SK-N-SH (cell line): ENCODE measurements around the gene RAB18. TPM values are rescaled to one million over a fixed set of nuclear protein-coding genes. Genes with fewer than 3 reads are reported as not detected.
"Not testable (repeated sequence)": the region's sequence is repeated elsewhere in the genome, so short reads cannot be mapped to it uniquely, and the experiment has no call there.

Source experiments
- CTCF ChIA-PET: fragments of 300-600, 350-600 bp; formaldehyde crosslinking; extraction: SDS; loops from one replicate; lab custom pipeline; 2021; lab: Yijun Ruan, JAX
- POLR2A ChIA-PET: fragments of 350-600 bp; sonication (Branson Sonifier 250); formaldehyde crosslinking; extraction: SDS; loops from one replicate; lab custom pipeline; 2020; ENCODE audit warnings: antibody characterized with exemption, inconsistent platforms; lab: Yijun Ruan, JAX
- DNase-seq: peaks from one replicate; pipeline ENCODE4 v3.0.0; 2012
- H2AFZ ChIP-seq: fragments of 200-600 bp; sonication (generic); 2 replicates; pipeline ENCODE4 v1.8.1; 2016; ENCODE audit warnings: antibody characterized with exemption, mild to moderate bottlenecking, low read depth
- H3F3A ChIP-seq: fragments of 200-600 bp; sonication (generic); replicated peaks from 2 replicates; pipeline ENCODE3; 2016; ENCODE audit warnings: antibody characterized with exemption, mild to moderate bottlenecking; ENCODE audit not compliant: insufficient read depth
- H3K27ac ChIP-seq, 2 experiments: fragments of 200-500 bp in 1 of 2; fragments of 200-600 bp in 1 of 2; sonication (Bioruptor generic) in 1 of 2; sonication (generic), shearing (Covaris generic) in 1 of 2; 2 replicates each; pipeline versions ENCODE4 v1.5.1 to v1.6.1; 2014 to 2016; ENCODE audit warnings: low read depth in 2 of 2, inconsistent platforms in 1 of 2, low read length in 1 of 2, mild to moderate bottlenecking in 1 of 2, mixed read lengths in 1 of 2
- H3K27me3 ChIP-seq: fragments of 200-600 bp; sonication (generic), shearing (Covaris generic); 2 replicates; pipeline ENCODE4 v1.6.1; 2016; ENCODE audit warnings: mixed run types; ENCODE audit not compliant: insufficient read depth
- H3K36me3 ChIP-seq, 2 experiments: fragments of 200-500 bp in 1 of 2; fragments of 200-600 bp in 1 of 2; sonication (Bioruptor generic) in 1 of 2; sonication (generic) in 1 of 2; replicated peaks in 1 of 2; 2 replicates each; pipeline versions ENCODE3 to v1.5.1; 2014 to 2016; ENCODE audit warnings: low read length in 1 of 2, mild to moderate bottlenecking in 1 of 2; ENCODE audit not compliant: insufficient read depth in 2 of 2, control insufficient read depth in 1 of 2
- H3K4me1 ChIP-seq, 2 experiments: fragments of 200-500 bp in 1 of 2; fragments of 200-600 bp in 1 of 2; sonication (Bioruptor generic) in 1 of 2; sonication (generic), shearing (Covaris generic) in 1 of 2; 2 replicates each; pipeline versions ENCODE4 v1.5.1 to v1.6.1; 2014 to 2016; ENCODE audit warnings: low read depth in 1 of 2, low read length in 1 of 2, mixed run types in 1 of 2; ENCODE audit not compliant: insufficient read depth in 2 of 2, control insufficient read depth in 1 of 2
- H3K4me2 ChIP-seq: fragments of 200-600 bp; sonication (generic), shearing (Covaris generic); 2 replicates; pipeline ENCODE4 v1.6.1; 2017; ENCODE audit warnings: mixed run types
- H3K4me3 ChIP-seq, 2 experiments: fragments of 200-500 bp in 1 of 2; fragments of 200-600 bp in 1 of 2; sonication (Bioruptor generic) in 1 of 2; sonication (generic), shearing (Covaris generic) in 1 of 2; 2 replicates each; pipeline versions ENCODE4 v1.5.1 to v1.8.1; 2014 to 2016; ENCODE audit warnings: low read depth in 2 of 2, inconsistent platforms in 1 of 2, low read length in 1 of 2, mild to moderate bottlenecking in 1 of 2, mixed read lengths in 1 of 2, moderate library complexity in 1 of 2
- H3K79me2 ChIP-seq: fragments of 200-600 bp; sonication (generic); 2 replicates; pipeline ENCODE4 v1.8.1; 2017; ENCODE audit warnings: mild to moderate bottlenecking; ENCODE audit not compliant: insufficient read depth
- H3K9ac ChIP-seq: fragments of 200-600 bp; sonication (generic); 2 replicates; pipeline ENCODE4 v1.6.1; 2017; ENCODE audit warnings: mixed run types
- H3K9me2 ChIP-seq: fragments of 200-600 bp; sonication (generic); 2 replicates; pipeline ENCODE4 v1.6.1; 2017; ENCODE audit warnings: mixed run types
- H3K9me3 ChIP-seq: fragments of 200-600 bp; sonication (generic); 2 replicates; pipeline ENCODE4 v1.6.1; 2017; ENCODE audit warnings: mixed run types, mild to moderate bottlenecking, moderate library complexity
- H4K20me1 ChIP-seq: fragments of 200-600 bp; sonication (generic); 2 replicates; pipeline ENCODE4 v1.6.1; 2017; ENCODE audit warnings: mild to moderate bottlenecking, mixed run types; ENCODE audit not compliant: insufficient read depth
- ELF1 ChIP-seq: IDR thresholded peaks from 2 replicates; pipeline ENCODE4 v1.4.0; 2012
- EP300 ChIP-seq, 2 experiments: IDR thresholded peaks; 2 replicates each; pipeline versions ENCODE4 v1.4.0 to v1.6.1; 2012; ENCODE audit warnings: borderline replicate concordance in 1 of 2, low read depth in 1 of 2, low read length in 1 of 2
- EZH2phosphoT487 ChIP-seq: fragments of 200-600 bp; sonication (generic); IDR thresholded peaks from 2 replicates; pipeline ENCODE4 v1.6.1; 2017; ENCODE audit warnings: low read depth, mixed run types, mild to moderate bottlenecking, antibody characterized with exemption, moderate library complexity, borderline replicate concordance
- FOSL2 ChIP-seq: IDR thresholded peaks from 2 replicates; pipeline ENCODE4 v1.4.0; 2012; ENCODE audit warnings: low read depth, mild to moderate bottlenecking, moderate library complexity, borderline replicate concordance
- FOXJ3 ChIP-seq: sonication (generic); formaldehyde crosslinking; IDR thresholded peaks from 2 replicates; pipeline ENCODE4 v1.5.1; 2020; ENCODE audit warnings: mild to moderate bottlenecking, missing genetic modification reagents
- FOXM1 ChIP-seq: IDR thresholded peaks from 2 replicates; pipeline ENCODE4 v1.4.0; 2012; ENCODE audit warnings: low read depth, mild to moderate bottlenecking
- GABPA ChIP-seq: IDR thresholded peaks from 2 replicates; pipeline ENCODE4 v1.4.0; 2012; ENCODE audit warnings: low read depth, mild to moderate bottlenecking
- GATA2 ChIP-seq: sonication (generic); formaldehyde crosslinking; IDR thresholded peaks from 2 replicates; pipeline ENCODE4 v1.5.0; 2020; ENCODE audit warnings: mild to moderate bottlenecking, missing genetic modification reagents
- MEF2A ChIP-seq: IDR thresholded peaks from 2 replicates; pipeline ENCODE4 v1.4.0; 2012; ENCODE audit warnings: low read depth, borderline replicate concordance
- NFIC ChIP-seq: IDR thresholded peaks from 2 replicates; pipeline ENCODE4 v1.4.0; 2012; ENCODE audit warnings: borderline replicate concordance
- PBX3 ChIP-seq: IDR thresholded peaks from 2 replicates; pipeline ENCODE4; 2012
- POLR2AphosphoS5 ChIP-seq: IDR thresholded peaks from 2 replicates; pipeline ENCODE4 v1.6.1; 2012; ENCODE audit warnings: low read depth, low read length
- RAD21 ChIP-seq: IDR thresholded peaks from 2 replicates; pipeline ENCODE4 v1.6.1; 2012; ENCODE audit warnings: mild to moderate bottlenecking, low read length
- RCOR1 ChIP-seq: fragments of 150-350 bp; IDR thresholded peaks from 2 replicates; pipeline ENCODE4 v1.6.1; 2017; ENCODE audit warnings: antibody characterized with exemption, low read length
- SMC3 ChIP-seq: IDR thresholded peaks from 2 replicates; pipeline ENCODE4 v1.6.1; 2012; ENCODE audit warnings: low read depth, low read length, improper control_type of control experiment
- TAF1 ChIP-seq: IDR thresholded peaks from 2 replicates; pipeline ENCODE4 v1.6.1; 2012; ENCODE audit warnings: low read depth, mild to moderate bottlenecking, low read length, moderate library complexity, borderline replicate concordance
- TCF12 ChIP-seq: IDR thresholded peaks from 2 replicates; pipeline ENCODE4 v1.4.0; 2012
- TEAD4 ChIP-seq: IDR thresholded peaks from 2 replicates; pipeline ENCODE4 v1.4.0; 2012; ENCODE audit warnings: mild to moderate bottlenecking, borderline replicate concordance; ENCODE audit not compliant: insufficient read depth
- YY1 ChIP-seq: IDR thresholded peaks from 2 replicates; pipeline ENCODE4 v1.4.0; 2012; ENCODE audit warnings: low read depth, mild to moderate bottlenecking
- WGBS: methylation state at CpG from one replicate; pipeline ENCODE4 v1.1.6; 2017; ENCODE audit warnings: low lambda C conversion rate; 5-methylcytosine and 5-hydroxymethylcytosine counted together
- polyA plus RNA-seq, 3 experiments: library from polyadenylated mRNA; depleted of rRNA; stranded (reverse); fragments of >200 nt; gene quantifications; 2 replicates each; pipeline ENCODE4 v1.2.3, GENCODE V29; 2012
- TF ChIP-seq, protein P1 (sequence below): IDR thresholded peaks from 2 replicates; pipeline ENCODE4 v1.6.1; 2012; ENCODE audit warnings: mild to moderate bottlenecking, low read depth, low read length, moderate library complexity

RAB18 gene
- polyA plus RNA-seq, 1 of the 3 experiments (the other 2 are of a cell fraction), result 10.2 TPM

DNA sequence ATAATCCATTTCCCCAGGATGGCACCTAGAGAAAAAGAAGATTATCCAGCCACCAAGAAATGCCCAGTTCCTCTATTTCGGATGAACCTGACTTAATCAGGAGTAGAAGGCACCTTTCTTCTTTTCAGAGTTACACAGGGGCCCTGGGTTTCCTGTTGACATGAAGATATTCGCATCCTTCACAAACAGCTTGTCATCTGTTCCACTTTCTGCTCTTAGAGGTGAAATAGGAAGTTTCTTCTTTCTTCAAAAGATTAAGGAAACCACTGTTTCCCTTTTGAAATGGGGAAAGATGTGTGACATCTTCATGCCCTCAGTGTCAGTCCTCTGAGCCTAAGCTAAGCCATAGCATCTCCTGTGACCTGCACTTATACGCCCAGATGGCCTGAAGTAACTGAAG, 39.1 kb upstream of the RAB18 start:
- POLR2A ChIA-PET, result no interaction called here
- Histone ChIP-seq H2AFZ (no peak overlapping the region), H3K9me2 (no peaks in the 10 kb centered on the region), H3K9me3 (no peaks in the 10 kb centered on the region), H3K4me3 (no peak overlapping the region), H3K27me3 (peaks cover 16% of the 10 kb centered on the region; the same call in 1 of the 2 replicates), H4K20me1 (no peaks in the 10 kb centered on the region), H3K4me2 (no peak overlapping the region), H3K27ac (no peak overlapping the region), H3F3A (no peaks in the 10 kb centered on the region), H3K79me2 (no peaks in the 10 kb centered on the region), H3K4me1 (no peaks in the 10 kb centered on the region), H3K36me3 (no peaks in the 10 kb centered on the region), H3K9ac (no peak overlapping the region)
- CTCF ChIA-PET, result no interaction called here
- no peak for TF ChIP-seq SMC3
- DNase-seq, result no peak
- WGBS, result 9% methylated on average over 3 of the region's 3 CpGs

- DNase-seq, H3K4me3 ChIP-seq, H4K20me1 ChIP-seq, H3K79me2 ChIP-seq, H3K4me2 ChIP-seq, H3F3A ChIP-seq, H3K9me3 ChIP-seq, H2AFZ ChIP-seq, H3K9me2 ChIP-seq, H3K27ac ChIP-seq, POLR2A ChIA-PET, H3K9ac ChIP-seq, CTCF ChIA-PET, H3K36me3 ChIP-seq, H3K4me1 ChIP-seq: not testable (repeated sequence)
- H3K27me3 ChIP-seq, result peaks cover 16% of the 10 kb centered on the region; the same call in 1 of the 2 replicates
- 2% methylated on average over 6 of the region's 9 CpGs for WGBS
Measured at GRCh38 chr10:27465596-27465995, 38.5 kb upstream of the RAB18 start.

- Histone ChIP-seq H3K4me1 (no peaks in the 10 kb centered on the region), H4K20me1 (no peaks in the 10 kb centered on the region), H3F3A (no peaks in the 10 kb centered on the region), H3K79me2 (no peaks in the 10 kb centered on the region), H3K9ac (no peak overlapping the region), H3K36me3 (no peaks in the 10 kb centered on the region), H3K9me2 (no peaks in the 10 kb centered on the region), H3K9me3 (no peaks in the 10 kb centered on the region), H2AFZ (no peak overlapping the region), H3K27me3 (peaks cover 23% of the 10 kb centered on the region; the same call in 1 of the 2 replicates), H3K27ac (no peak overlapping the region), H3K4me2 (no peak overlapping the region), H3K4me3 (no peak overlapping the region)
- POLR2A ChIA-PET, result interaction anchor here (0.6 kb wide), 1 partner anchor 12 kb away, joined by 6 read pairs; no protein-coding TSS in a partner anchor
- CTCF ChIA-PET, result interaction anchor here (0.7 to 1.4 kb wide), 2 partner anchors 11 to 244 kb away, joined by 3 read pairs; no protein-coding TSS in a partner anchor
- 4% methylated on average over 5 of the region's 5 CpGs for WGBS
- DNase-seq, result no peak
- no peak for TF ChIP-seq FOSL2
- TF ChIP-seq TAF1, result no peak
- TF ChIP-seq FOXJ3 (CRISPR knock-in tag), result no peak
- TF ChIP-seq FOXM1, result no peak
- no peak for TF ChIP-seq YY1
- TF ChIP-seq NFIC, result no peak
- TF ChIP-seq GATA2 (CRISPR knock-in tag), result no peak
- TF ChIP-seq PBX3, result no peak
- no peak for TF ChIP-seq POLR2AphosphoS5
- no peak for TF ChIP-seq TEAD4
- TF ChIP-seq, protein P1, sequence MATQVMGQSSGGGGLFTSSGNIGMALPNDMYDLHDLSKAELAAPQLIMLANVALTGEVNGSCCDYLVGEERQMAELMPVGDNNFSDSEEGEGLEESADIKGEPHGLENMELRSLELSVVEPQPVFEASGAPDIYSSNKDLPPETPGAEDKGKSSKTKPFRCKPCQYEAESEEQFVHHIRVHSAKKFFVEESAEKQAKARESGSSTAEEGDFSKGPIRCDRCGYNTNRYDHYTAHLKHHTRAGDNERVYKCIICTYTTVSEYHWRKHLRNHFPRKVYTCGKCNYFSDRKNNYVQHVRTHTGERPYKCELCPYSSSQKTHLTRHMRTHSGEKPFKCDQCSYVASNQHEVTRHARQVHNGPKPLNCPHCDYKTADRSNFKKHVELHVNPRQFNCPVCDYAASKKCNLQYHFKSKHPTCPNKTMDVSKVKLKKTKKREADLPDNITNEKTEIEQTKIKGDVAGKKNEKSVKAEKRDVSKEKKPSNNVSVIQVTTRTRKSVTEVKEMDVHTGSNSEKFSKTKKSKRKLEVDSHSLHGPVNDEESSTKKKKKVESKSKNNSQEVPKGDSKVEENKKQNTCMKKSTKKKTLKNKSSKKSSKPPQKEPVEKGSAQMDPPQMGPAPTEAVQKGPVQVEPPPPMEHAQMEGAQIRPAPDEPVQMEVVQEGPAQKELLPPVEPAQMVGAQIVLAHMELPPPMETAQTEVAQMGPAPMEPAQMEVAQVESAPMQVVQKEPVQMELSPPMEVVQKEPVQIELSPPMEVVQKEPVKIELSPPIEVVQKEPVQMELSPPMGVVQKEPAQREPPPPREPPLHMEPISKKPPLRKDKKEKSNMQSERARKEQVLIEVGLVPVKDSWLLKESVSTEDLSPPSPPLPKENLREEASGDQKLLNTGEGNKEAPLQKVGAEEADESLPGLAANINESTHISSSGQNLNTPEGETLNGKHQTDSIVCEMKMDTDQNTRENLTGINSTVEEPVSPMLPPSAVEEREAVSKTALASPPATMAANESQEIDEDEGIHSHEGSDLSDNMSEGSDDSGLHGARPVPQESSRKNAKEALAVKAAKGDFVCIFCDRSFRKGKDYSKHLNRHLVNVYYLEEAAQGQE, result no peak
- TF ChIP-seq RAD21, result no peak
- no peak for TF ChIP-seq GABPA
- no peak for TF ChIP-seq EP300 (IDR thresholded peaks at IDR 0.05; ENCODE audit: borderline replicate concordance in 1 of 2, low read depth in 1 of 2, low read length in 1 of 2)
- TF ChIP-seq MEF2A, result no peak
- TF ChIP-seq TCF12, result no peak
- TF ChIP-seq ELF1, result no peak
- TF ChIP-seq RCOR1, result no peak
- TF ChIP-seq EZH2phosphoT487, result no peak
Measured at GRCh38 chr10:27470885-27471284, 33.2 kb upstream of the RAB18 start.
